NCI-H1436 (cell line): ENCODE results near the gene TMEM176A.
"Not testable (repeated sequence)": the region's sequence is repeated elsewhere in the genome, so short reads cannot be mapped to it uniquely, and the experiment has no call there.

Source experiments
- DNase-seq: peaks from one replicate; lab custom pipeline; 2025; lab: John Stamatoyannopoulos, UW

The TMEM176A gene

GRCh38 chr7:150800581-150801241 is at the start of gene TMEM176A:
Gene TMEM176A (plus strand): TSS chr7:150800769. CDS start chr7:150801551, 782 bp downstream.
- DNase-seq = no peak

- DNase-seq = no peak
Measured at GRCh38 chr7:150751702-150752101, 48.9 kb upstream of the TMEM176A start.

GRCh38 chr7:150753239-150753638 is 47.3 kb upstream of the TMEM176A start:
- DNase-seq = no peak

- no peak for DNase-seq
Measured at GRCh38 chr7:150753826-150754603, 46.6 kb upstream of the TMEM176A start.

GRCh38 chr7:150754951-150755350 is 45.6 kb upstream of the TMEM176A start:
- no peak for DNase-seq

- no peak for DNase-seq
Measured at GRCh38 chr7:150755473-150756099, 45.0 kb upstream of the TMEM176A start.

- DNase-seq = no peak
Measured at GRCh38 chr7:150756166-150756565, 44.4 kb upstream of the TMEM176A start.

- no peak for DNase-seq
Measured at GRCh38 chr7:150756858-150757257, 43.7 kb upstream of the TMEM176A start.

- no peak for DNase-seq
Measured at GRCh38 chr7:150759479-150759878, 41.1 kb upstream of the TMEM176A start.

GRCh38 chr7:150766334-150766709 is 34.2 kb upstream of the TMEM176A start:
- DNase-seq = no peak

GRCh38 chr7:150769768-150770167 is 30.8 kb upstream of the TMEM176A start:
- no peak for DNase-seq

GRCh38 chr7:150774131-150774530 is 26.4 kb upstream of the TMEM176A start:
- not testable (repeated sequence) for DNase-seq

- DNase-seq = no peak
Measured at GRCh38 chr7:150778014-150778737, 22.4 kb upstream of the TMEM176A start.

GRCh38 chr7:150778738-150779301 is 21.7 kb upstream of the TMEM176A start:
- DNase-seq = peak; percentile 59

- no peak for DNase-seq
Measured at GRCh38 chr7:150780292-150780691, 20.3 kb upstream of the TMEM176A start.

GRCh38 chr7:150781103-150781502 is 19.5 kb upstream of the TMEM176A start:
- no peak for DNase-seq

- no peak for DNase-seq
Measured at GRCh38 chr7:150781961-150782360, 18.6 kb upstream of the TMEM176A start.

GRCh38 chr7:150784120-150784736 is 16.3 kb upstream of the TMEM176A start:
- no peak for DNase-seq

- DNase-seq = no peak
Measured at GRCh38 chr7:150784954-150785353, 15.6 kb upstream of the TMEM176A start.

- DNase-seq = no peak
Measured at GRCh38 chr7:150787321-150788281, 13.0 kb upstream of the TMEM176A start.
